ENCODE results near the gene KCNE3.

KCNE3 gene

GRCh38 chr11:74443071-74443864, 24.1 kb downstream of the KCNE3 start:
- Histone ChIP-seq H3K9ac (no peak overlapping the region), H3K36me3 (ENCODE audit: control insufficient read depth, insufficient read depth, low read length) (no peaks in the 10 kb centered on the region), H3K27ac (no peak overlapping the region), H3K27me3 (ENCODE audit: control insufficient read depth, insufficient read depth, low read length) (no peaks in the 10 kb centered on the region), H2AFZ (peak overlapping the region; percentile 72), H3K9me3 (ENCODE audit: control insufficient read depth, low read length) (no peaks in the 10 kb centered on the region), H3K79me2 (no peaks in the 10 kb centered on the region), H3K4me3 (ENCODE audit: low read depth, low read length) (no peak overlapping the region), H3K4me1 (no peaks in the 10 kb centered on the region), H3K4me2 (ENCODE audit: low read length) (no peak overlapping the region)
- no peak for TF ChIP-seq CTCF (IDR thresholded peaks at IDR 0.05)

GRCh38 chr11:74442636-74443035, 24.7 kb downstream of the KCNE3 start:
- Histone ChIP-seq H3K27ac (no peak overlapping the region), H3K9ac (no peak overlapping the region), H3K36me3 (ENCODE audit: control insufficient read depth, insufficient read depth, low read length) (no peaks in the 10 kb centered on the region), H3K4me2 (ENCODE audit: low read length) (no peak overlapping the region), H3K9me3 (ENCODE audit: control insufficient read depth, low read length) (no peaks in the 10 kb centered on the region), H3K4me3 (ENCODE audit: low read depth, low read length) (no peak overlapping the region), H3K4me1 (no peaks in the 10 kb centered on the region), H3K27me3 (ENCODE audit: control insufficient read depth, insufficient read depth, low read length) (no peaks in the 10 kb centered on the region), H3K79me2 (no peaks in the 10 kb centered on the region), H2AFZ (no peak overlapping the region)
- TF ChIP-seq CTCF (IDR thresholded peaks at IDR 0.05), result no peak

GRCh38 chr11:74438681-74439080, 28.7 kb downstream of the KCNE3 start:
- H2AFZ ChIP-seq, result no peak overlapping the region
- no peaks in the 10 kb centered on the region for H3K4me1 ChIP-seq
- no peaks in the 10 kb centered on the region for H3K79me2 ChIP-seq
- TF ChIP-seq CTCF (IDR thresholded peaks at IDR 0.05), result no peak
- no peak overlapping the region for H3K4me3 ChIP-seq (ENCODE audit: low read depth, low read length)
- H3K4me2 ChIP-seq (ENCODE audit: low read length), result no peak overlapping the region
- H3K27ac ChIP-seq, result no peak overlapping the region
- H3K27me3 ChIP-seq (ENCODE audit: control insufficient read depth, insufficient read depth, low read length), result no peaks in the 10 kb centered on the region
- H3K9me3 ChIP-seq (ENCODE audit: control insufficient read depth, low read length), result no peaks in the 10 kb centered on the region
- no peaks in the 10 kb centered on the region for H3K36me3 ChIP-seq (ENCODE audit: control insufficient read depth, insufficient read depth, low read length)
- no peak overlapping the region for H3K9ac ChIP-seq

- Histone ChIP-seq H3K4me1 (no peaks in the 10 kb centered on the region), H3K79me2 (no peaks in the 10 kb centered on the region), H3K4me3 (ENCODE audit: low read depth, low read length) (no peak overlapping the region), H3K27me3 (ENCODE audit: control insufficient read depth, insufficient read depth, low read length) (no peaks in the 10 kb centered on the region), H3K4me2 (ENCODE audit: low read length) (no peak overlapping the region), H3K27ac (no peak overlapping the region), H2AFZ (no peak overlapping the region), H3K9me3 (ENCODE audit: control insufficient read depth, low read length) (no peaks in the 10 kb centered on the region), H3K9ac (no peak overlapping the region), H3K36me3 (ENCODE audit: control insufficient read depth, insufficient read depth, low read length) (no peaks in the 10 kb centered on the region)
- no peak for TF ChIP-seq CTCF (IDR thresholded peaks at IDR 0.05)
Measured at GRCh38 chr11:74437441-74438042, 29.8 kb downstream of the KCNE3 start.
